Dendritic cell treated with granulocyte-macrophage colony-stimulating factor and Interleukin-4, amounts not matched to agents 40 ng/mL and 50 ng/mL, for 4 days (primary cell): Measurements from ENCODE around the gene EGFL7.

Experiments
- H3K27ac Mint-ChIP-seq: one replicate; pipeline ENCODE4 v1.8.0; 2022; ENCODE audit warnings: mild to moderate bottlenecking, mixed read lengths
- H3K27me3 Mint-ChIP-seq: one replicate; pipeline ENCODE4 v1.8.0; 2022; ENCODE audit warnings: mild to moderate bottlenecking, mixed read lengths
- H3K36me3 Mint-ChIP-seq: one replicate; pipeline ENCODE4 v1.8.0; 2022; ENCODE audit warnings: low read depth, mixed read lengths
- H3K4me1 Mint-ChIP-seq: one replicate; pipeline ENCODE4 v1.8.0; 2022; ENCODE audit warnings: low read depth, mixed read lengths
- H3K4me3 Mint-ChIP-seq: one replicate; pipeline ENCODE4 v1.8.0; 2022; ENCODE audit warnings: mild to moderate bottlenecking, moderate library complexity, mixed read lengths
- H3K9me3 Mint-ChIP-seq: one replicate; pipeline ENCODE4 v1.8.0; 2022; ENCODE audit warnings: mixed read lengths
- intact Hi-C: fragments of 100-400 bp; cut with micrococcal nuclease; formaldehyde crosslinking; loops from one replicate; pipeline ENCODE4 v1.15.0; 2022

The EGFL7 gene

GRCh38 chr9:136673975-136674785, 11.5 kb downstream of the EGFL7 start:
- H3K4me1 Mint-ChIP-seq: peaks cover 13% of the 10 kb centered on the region
- H3K27ac Mint-ChIP-seq: no peak overlapping the region
- peaks cover 20% of the 10 kb centered on the region for H3K27me3 Mint-ChIP-seq
- peaks cover 63% of the 10 kb centered on the region for H3K36me3 Mint-ChIP-seq
- no peak overlapping the region for H3K4me3 Mint-ChIP-seq
- intact Hi-C loops: no loop called here
- H3K9me3 Mint-ChIP-seq: no peaks in the 10 kb centered on the region

DNA sequence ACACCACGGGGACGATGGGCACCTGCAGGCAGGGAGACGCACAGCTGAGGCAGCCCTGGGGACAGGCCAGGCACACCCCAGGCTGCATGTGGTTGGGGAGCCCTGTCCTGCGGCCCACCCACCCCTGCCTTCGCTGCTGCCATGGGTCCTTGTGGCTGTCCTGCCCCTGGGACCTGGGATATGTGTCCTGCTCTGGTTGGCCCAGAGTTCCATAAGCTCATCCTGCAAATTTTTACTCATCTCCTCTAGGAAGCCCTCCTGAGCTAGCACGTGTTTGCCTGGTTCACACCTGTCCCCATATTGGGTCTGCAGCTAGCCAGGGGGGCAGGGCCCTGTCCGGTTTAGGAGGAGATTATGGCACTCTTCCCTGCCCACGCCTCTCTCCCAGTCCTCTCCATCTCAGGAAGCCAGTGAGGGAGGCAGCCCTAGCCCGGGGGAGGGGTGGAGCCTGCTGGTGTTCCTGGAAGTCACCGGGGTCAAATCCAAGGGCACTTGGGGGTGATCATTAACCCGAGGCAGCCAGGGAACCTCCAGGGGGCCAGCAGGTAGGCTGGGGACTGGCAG, 12.2 kb downstream of the EGFL7 start:
- Mint-ChIP-seq H3K36me3 (peaks cover 67% of the 10 kb centered on the region), H3K4me1 (peaks cover 20% of the 10 kb centered on the region), H3K27me3 (peaks cover 13% of the 10 kb centered on the region), H3K4me3 (no peak overlapping the region), H3K9me3 (no peaks in the 10 kb centered on the region), H3K27ac (no peak overlapping the region)
- intact Hi-C loops: no loop called here

- Mint-ChIP-seq H3K27me3 (peaks cover 5% of the 10 kb centered on the region), H3K9me3 (no peaks in the 10 kb centered on the region), H3K27ac (no peak overlapping the region), H3K36me3 (peaks cover 67% of the 10 kb centered on the region), H3K4me1 (peaks cover 23% of the 10 kb centered on the region), H3K4me3 (no peak overlapping the region)
- intact Hi-C loops: no loop called here
These were observed 13.0 kb downstream of the EGFL7 start for GRCh38 chr9:136675477-136676296.

DNA sequence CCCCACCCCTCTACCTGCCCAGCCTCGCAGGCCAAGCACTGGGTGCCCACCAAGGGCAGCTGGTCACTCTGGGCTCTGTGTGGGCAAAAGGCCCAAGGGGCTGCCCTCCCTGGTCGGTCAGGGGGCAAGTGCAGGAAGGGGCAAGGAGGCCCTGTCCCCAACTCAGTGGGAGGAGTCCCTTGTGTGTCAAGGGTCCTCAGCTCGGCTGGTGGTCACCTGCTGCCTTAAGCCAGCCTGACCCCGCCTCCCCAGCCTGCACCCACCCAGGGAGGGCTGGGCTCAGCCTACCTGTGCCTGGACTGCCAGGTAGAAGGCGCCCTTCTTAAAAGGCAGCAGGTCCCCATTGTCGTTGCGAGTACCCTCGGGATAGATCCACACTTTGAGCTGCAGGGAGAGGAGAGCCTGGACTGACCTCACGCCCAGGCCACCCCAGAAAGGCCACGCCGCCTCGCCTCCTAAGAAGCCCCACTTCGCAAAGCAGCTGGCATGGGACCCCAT, 13.6 kb downstream of the EGFL7 start:
- H3K9me3 Mint-ChIP-seq: no peaks in the 10 kb centered on the region
- peaks cover 73% of the 10 kb centered on the region for H3K36me3 Mint-ChIP-seq
- H3K4me3 Mint-ChIP-seq: no peak overlapping the region
- peaks cover 29% of the 10 kb centered on the region for H3K4me1 Mint-ChIP-seq
- H3K27me3 Mint-ChIP-seq: peaks cover 2% of the 10 kb centered on the region
- intact Hi-C loops: no loop called here
- H3K27ac Mint-ChIP-seq: no peak overlapping the region

DNA sequence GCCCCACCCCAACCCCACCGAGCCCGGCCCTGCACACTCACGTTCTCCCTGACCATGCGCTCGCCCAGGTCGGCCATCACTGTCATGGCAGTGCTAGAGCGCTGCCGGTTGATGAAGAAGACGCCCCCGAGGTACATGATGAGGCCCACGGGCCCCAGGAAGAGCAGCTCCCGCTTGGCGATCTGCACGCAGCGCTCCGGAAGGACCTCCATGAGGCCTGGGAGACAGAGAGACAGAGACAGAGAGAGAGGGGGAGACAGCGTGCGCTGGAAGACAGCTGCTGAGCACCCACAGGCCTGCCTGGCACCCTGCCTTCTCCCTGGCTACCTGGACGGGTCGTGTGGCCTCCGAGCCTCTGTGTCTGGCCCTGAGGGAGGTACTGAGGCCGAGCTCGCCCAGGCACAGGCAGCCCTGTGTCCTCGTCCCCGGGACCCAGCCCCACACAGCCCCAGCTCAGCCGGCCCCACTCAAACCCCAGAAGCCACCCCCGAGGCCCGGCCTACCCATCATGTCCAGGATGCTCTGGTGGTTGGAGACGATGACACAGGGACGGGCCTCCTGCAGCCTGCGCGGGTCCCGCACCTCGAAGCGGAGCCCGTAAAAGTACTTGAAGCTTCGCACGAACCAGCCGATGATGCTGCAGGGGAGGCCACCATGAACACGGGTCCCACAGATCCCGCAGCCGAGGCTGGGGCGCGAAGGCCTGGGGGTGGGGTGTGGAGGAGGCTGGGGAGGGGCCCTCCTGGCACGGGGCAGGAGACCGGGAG, 14.4 kb downstream of the EGFL7 start:
- Mint-ChIP-seq H3K9me3 (no peaks in the 10 kb centered on the region), H3K36me3 (peaks cover 74% of the 10 kb centered on the region), H3K27me3 (no peaks in the 10 kb centered on the region), H3K4me1 (peaks cover 33% of the 10 kb centered on the region), H3K27ac (no peak overlapping the region), H3K4me3 (no peak overlapping the region)
- intact Hi-C loops: no loop called here

GRCh38 chr9:136678034-136678433, 15.3 kb downstream of the EGFL7 start:
- no peak overlapping the region for H3K4me3 Mint-ChIP-seq
- H3K27me3 Mint-ChIP-seq: no peaks in the 10 kb centered on the region
- intact Hi-C loops: no loop called here
- no peak overlapping the region for H3K27ac Mint-ChIP-seq
- no peaks in the 10 kb centered on the region for H3K9me3 Mint-ChIP-seq
- peaks cover 68% of the 10 kb centered on the region for H3K36me3 Mint-ChIP-seq
- H3K4me1 Mint-ChIP-seq: peaks cover 41% of the 10 kb centered on the region

GRCh38 chr9:136678624-136679023, 15.9 kb downstream of the EGFL7 start:
- no peak overlapping the region for H3K4me3 Mint-ChIP-seq
- H3K36me3 Mint-ChIP-seq: peaks cover 68% of the 10 kb centered on the region
- no peaks in the 10 kb centered on the region for H3K27me3 Mint-ChIP-seq
- H3K27ac Mint-ChIP-seq: peak overlapping the region; percentile 84
- no peaks in the 10 kb centered on the region for H3K9me3 Mint-ChIP-seq
- H3K4me1 Mint-ChIP-seq: peaks cover 47% of the 10 kb centered on the region
- intact Hi-C loops: no loop called here

- peaks cover 55% of the 10 kb centered on the region for H3K4me1 Mint-ChIP-seq
- H3K4me3 Mint-ChIP-seq: peak overlapping the region; percentile 45
- H3K36me3 Mint-ChIP-seq: peaks cover 64% of the 10 kb centered on the region
- peak overlapping the region; percentile 84 for H3K27ac Mint-ChIP-seq
- no peaks in the 10 kb centered on the region for H3K27me3 Mint-ChIP-seq
- no peaks in the 10 kb centered on the region for H3K9me3 Mint-ChIP-seq
- intact Hi-C loops: no loop called here
These were observed 16.8 kb downstream of the EGFL7 start for GRCh38 chr9:136679431-136679941.

DNA sequence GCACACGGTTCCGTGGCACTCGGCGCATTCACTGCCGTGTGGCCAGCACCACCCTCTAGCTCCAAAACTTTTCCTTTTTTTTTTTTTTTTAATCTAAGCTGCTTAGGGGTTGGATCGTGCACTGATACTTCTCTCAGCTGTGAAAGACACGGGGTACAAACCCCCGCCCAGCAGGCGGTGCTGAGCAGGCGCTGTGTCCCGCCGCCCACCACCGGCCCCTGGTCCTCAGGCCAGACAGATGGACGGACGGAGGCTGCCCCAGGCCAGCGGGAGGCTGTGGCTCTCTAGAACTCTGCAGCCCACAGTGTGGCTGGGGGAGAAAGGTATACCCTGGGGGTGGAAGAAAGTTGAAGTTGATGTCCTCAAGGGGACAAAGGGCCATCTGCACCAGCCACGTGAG, 18.3 kb downstream of the EGFL7 start:
- intact Hi-C loops: no loop called here
- H3K9me3 Mint-ChIP-seq: no peaks in the 10 kb centered on the region
- peaks cover 55% of the 10 kb centered on the region for H3K36me3 Mint-ChIP-seq
- no peaks in the 10 kb centered on the region for H3K27me3 Mint-ChIP-seq
- H3K4me3 Mint-ChIP-seq: no peak overlapping the region
- H3K27ac Mint-ChIP-seq: no peak overlapping the region
- peaks cover 65% of the 10 kb centered on the region for H3K4me1 Mint-ChIP-seq

DNA sequence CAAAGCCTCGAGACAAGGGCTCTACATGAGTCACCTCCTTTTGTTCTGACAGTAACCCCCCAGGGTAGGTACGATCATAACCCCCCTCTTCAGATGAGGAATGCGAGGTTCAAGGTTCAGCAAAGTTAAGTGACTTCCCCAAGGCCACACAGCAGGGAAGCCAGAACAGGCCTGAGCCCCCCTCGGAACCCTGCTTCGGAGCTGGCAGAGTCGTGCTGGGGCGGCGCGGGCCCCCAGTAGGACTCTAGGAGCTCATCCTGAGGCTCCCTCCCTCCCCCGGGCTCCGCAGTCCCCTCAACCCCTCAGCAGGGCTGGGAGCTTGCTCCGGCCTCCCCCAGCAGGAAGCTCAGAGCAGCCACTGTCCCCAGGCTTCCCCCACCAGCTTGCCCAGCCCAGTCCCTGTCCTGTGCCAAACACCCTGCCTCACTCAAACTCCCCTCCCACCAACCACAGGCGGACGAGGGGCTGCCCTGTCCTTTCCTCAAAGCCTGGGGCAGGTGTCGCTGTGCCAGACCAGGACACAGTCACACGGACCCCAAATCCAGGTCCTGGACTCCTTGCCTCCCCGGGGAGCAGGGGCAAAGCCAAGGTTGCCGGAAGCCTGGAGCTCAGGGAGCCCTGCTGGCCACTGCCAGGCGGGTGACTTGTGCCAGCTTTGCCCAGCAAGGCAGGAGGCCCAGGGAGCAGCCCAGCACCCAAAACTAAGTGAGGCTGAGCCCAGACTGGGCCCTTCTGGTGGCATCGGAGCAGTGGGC, 19.4 kb downstream of the EGFL7 start:
- Mint-ChIP-seq H3K27ac (no peak overlapping the region), H3K36me3 (peaks cover 50% of the 10 kb centered on the region), H3K4me1 (peaks cover 68% of the 10 kb centered on the region), H3K27me3 (no peaks in the 10 kb centered on the region), H3K9me3 (no peaks in the 10 kb centered on the region), H3K4me3 (no peak overlapping the region)
- intact Hi-C loops: no loop called here

GRCh38 chr9:136682710-136683109, 20.0 kb downstream of the EGFL7 start:
- H3K27ac Mint-ChIP-seq: no peak overlapping the region
- no peaks in the 10 kb centered on the region for H3K9me3 Mint-ChIP-seq
- no peaks in the 10 kb centered on the region for H3K27me3 Mint-ChIP-seq
- intact Hi-C loops: no loop called here
- peaks cover 68% of the 10 kb centered on the region for H3K4me1 Mint-ChIP-seq
- no peak overlapping the region for H3K4me3 Mint-ChIP-seq
- peaks cover 44% of the 10 kb centered on the region for H3K36me3 Mint-ChIP-seq

DNA sequence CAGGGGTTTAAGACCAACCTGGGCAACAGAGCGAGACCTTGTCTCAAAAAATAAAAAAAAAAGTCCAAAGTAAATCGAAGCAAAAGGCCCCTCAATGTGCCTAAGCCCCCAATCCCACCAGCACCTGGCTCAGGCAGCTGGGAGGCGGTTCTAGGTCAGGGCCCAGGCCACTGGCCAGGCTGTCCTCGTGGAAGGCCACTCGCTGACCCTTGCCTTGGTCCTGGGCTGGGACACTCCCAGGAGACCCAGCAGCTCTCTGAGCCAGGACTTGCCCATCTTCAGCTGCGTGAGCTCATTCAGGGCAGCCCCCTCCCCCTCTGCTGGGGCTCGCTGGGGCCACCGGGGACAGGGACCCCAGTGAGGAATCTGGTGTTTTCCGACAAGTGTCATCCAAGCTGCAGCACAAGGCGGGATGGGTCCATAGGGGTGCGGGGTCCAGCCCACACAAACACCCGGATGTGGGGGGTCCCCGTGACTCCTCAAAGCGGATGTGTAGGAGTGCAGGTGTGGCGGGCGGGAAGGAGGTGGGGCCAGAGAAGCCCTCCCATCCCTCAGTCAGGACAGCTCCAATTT, 20.5 kb downstream of the EGFL7 start:
- Mint-ChIP-seq H3K4me3 (no peak overlapping the region), H3K4me1 (peaks cover 74% of the 10 kb centered on the region), H3K36me3 (peaks cover 41% of the 10 kb centered on the region), H3K9me3 (no peaks in the 10 kb centered on the region), H3K27me3 (no peaks in the 10 kb centered on the region), H3K27ac (no peak overlapping the region)
- intact Hi-C loops: no loop called here
